Measurements from ENCODE around the gene BNIP5.
"Not testable (repeated sequence)": the region's sequence is repeated elsewhere in the genome, so short reads cannot be mapped to it uniquely, and the experiment has no call there.

The BNIP5 gene

GRCh38 chr6:36339146-36339545, 2.5 kb upstream of the BNIP5 start:
- Histone ChIP-seq H3K36me3 (no peaks in the 10 kb centered on the region), H3K27me3 (peaks cover 48% of the 10 kb centered on the region)

DNA sequence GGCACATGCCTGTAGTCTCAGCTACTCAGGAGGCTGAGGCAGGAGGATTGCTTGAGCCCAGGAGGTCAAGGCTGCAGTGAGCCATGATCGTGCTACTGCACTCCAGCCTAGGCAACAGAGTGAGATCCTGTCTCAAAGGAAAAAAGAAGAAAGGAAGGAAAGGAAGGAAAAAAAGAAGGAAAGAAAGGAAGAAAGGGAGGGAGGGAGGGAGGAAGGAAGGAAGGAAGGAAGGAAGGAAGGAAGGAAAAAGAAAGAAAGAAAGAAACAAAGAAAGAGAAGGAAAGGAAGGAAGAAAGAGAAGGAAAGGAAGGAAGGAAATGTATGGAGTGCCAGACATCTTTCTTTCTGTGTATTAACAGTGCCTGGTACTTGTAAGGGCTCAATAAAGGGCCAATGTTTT, 1.5 kb upstream of the BNIP5 start:
- H3K27me3 ChIP-seq = peaks cover 57% of the 10 kb centered on the region
- H3K27ac ChIP-seq; H3K9me3 ChIP-seq; H3K4me3 ChIP-seq (ENCODE audit: low read depth in 1 of 2, low read length in 1 of 2); H3K36me3 ChIP-seq; H3K4me1 ChIP-seq (ENCODE audit: control insufficient read depth in 1 of 2, insufficient read depth in 1 of 2, low read depth in 1 of 2, low read length in 1 of 2): not testable (repeated sequence)

More at GRCh38 chr6:36339146-36339545, 2.5 kb upstream of the BNIP5 start:
- H3K4me3 ChIP-seq (ENCODE audit: low read depth in 1 of 2, low read length in 1 of 2) = no peak overlapping the region
- H3K27ac ChIP-seq = no peak overlapping the region
- TF ChIP-seq, protein P1, sequence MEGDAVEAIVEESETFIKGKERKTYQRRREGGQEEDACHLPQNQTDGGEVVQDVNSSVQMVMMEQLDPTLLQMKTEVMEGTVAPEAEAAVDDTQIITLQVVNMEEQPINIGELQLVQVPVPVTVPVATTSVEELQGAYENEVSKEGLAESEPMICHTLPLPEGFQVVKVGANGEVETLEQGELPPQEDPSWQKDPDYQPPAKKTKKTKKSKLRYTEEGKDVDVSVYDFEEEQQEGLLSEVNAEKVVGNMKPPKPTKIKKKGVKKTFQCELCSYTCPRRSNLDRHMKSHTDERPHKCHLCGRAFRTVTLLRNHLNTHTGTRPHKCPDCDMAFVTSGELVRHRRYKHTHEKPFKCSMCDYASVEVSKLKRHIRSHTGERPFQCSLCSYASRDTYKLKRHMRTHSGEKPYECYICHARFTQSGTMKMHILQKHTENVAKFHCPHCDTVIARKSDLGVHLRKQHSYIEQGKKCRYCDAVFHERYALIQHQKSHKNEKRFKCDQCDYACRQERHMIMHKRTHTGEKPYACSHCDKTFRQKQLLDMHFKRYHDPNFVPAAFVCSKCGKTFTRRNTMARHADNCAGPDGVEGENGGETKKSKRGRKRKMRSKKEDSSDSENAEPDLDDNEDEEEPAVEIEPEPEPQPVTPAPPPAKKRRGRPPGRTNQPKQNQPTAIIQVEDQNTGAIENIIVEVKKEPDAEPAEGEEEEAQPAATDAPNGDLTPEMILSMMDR (IDR thresholded peaks at IDR 0.05) = no peak
- H3K4me1 ChIP-seq (ENCODE audit: control insufficient read depth in 1 of 2, insufficient read depth in 1 of 2, low read depth in 1 of 2, low read length in 1 of 2) = peaks cover 0 to 8% of the 10 kb centered on the region in 2 experiments
- no peaks in the 10 kb centered on the region for H3K9me3 ChIP-seq

DNA sequence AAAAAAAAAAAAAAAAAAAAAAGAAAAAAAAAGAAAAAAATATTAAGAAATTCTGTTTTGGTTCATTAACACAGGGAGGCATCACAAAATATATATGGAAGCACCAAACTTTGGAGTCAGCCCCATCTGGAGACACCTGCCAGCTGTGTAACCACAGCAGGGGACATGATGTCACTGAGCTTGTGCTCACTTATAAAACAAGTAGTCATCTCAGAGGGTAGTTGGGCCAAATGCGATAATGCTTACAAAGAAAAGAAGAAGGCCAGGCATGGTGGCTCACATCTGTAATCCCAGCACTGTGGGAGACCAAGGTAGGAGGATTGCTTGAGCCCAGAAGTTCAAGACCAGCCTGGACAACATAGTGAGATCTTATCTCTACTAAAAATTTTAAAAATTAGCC, 1.1 kb upstream of the BNIP5 start:
- H3K9me3 ChIP-seq = no peaks in the 10 kb centered on the region
- H3K27me3 ChIP-seq = peaks cover 61% of the 10 kb centered on the region
- no peak overlapping the region for H3K27ac ChIP-seq
- H3K36me3 ChIP-seq = no peaks in the 10 kb centered on the region
- H3K4me1 ChIP-seq (ENCODE audit: control insufficient read depth in 1 of 2, insufficient read depth in 1 of 2, low read depth in 1 of 2, low read length in 1 of 2) = peaks cover 0 to 8% of the 10 kb centered on the region in 2 experiments
- no peak overlapping the region for H3K4me3 ChIP-seq (ENCODE audit: low read depth in 1 of 2, low read length in 1 of 2)
- TF ChIP-seq, protein P1 (IDR thresholded peaks at IDR 0.05) = no peak

- TF ChIP-seq, protein P1 (IDR thresholded peaks at IDR 0.05) = no peak
- H3K4me1 ChIP-seq (ENCODE audit: control insufficient read depth in 1 of 2, insufficient read depth in 1 of 2, low read depth in 1 of 2, low read length in 1 of 2) = peaks cover 0 to 8% of the 10 kb centered on the region in 2 experiments
- no peaks in the 10 kb centered on the region for H3K9me3 ChIP-seq
- no peaks in the 10 kb centered on the region for H3K36me3 ChIP-seq
- no peak overlapping the region for H3K27ac ChIP-seq
- peaks cover 64% of the 10 kb centered on the region for H3K27me3 ChIP-seq
- H3K4me3 ChIP-seq (ENCODE audit: low read depth in 1 of 2, low read length in 1 of 2) = no peak overlapping the region
Observed at GRCh38 chr6:36336208-36336710, 429 bp downstream of the BNIP5 start.

- H3K4me1 ChIP-seq (ENCODE audit: control insufficient read depth in 1 of 2, insufficient read depth in 1 of 2, low read depth in 1 of 2, low read length in 1 of 2) = peaks cover 0 to 1% of the 10 kb centered on the region in 2 experiments
- no peaks in the 10 kb centered on the region for H3K9me3 ChIP-seq
- no peak overlapping the region for H3K27ac ChIP-seq
- peaks cover 62% of the 10 kb centered on the region for H3K27me3 ChIP-seq
- no peaks in the 10 kb centered on the region for H3K36me3 ChIP-seq
- TF ChIP-seq, protein P1 (IDR thresholded peaks at IDR 0.05) = no peak
- no peak overlapping the region for H3K4me3 ChIP-seq (ENCODE audit: low read depth in 1 of 2, low read length in 1 of 2)
Observed at GRCh38 chr6:36335465-36336207, 1.1 kb downstream of the BNIP5 start.

DNA sequence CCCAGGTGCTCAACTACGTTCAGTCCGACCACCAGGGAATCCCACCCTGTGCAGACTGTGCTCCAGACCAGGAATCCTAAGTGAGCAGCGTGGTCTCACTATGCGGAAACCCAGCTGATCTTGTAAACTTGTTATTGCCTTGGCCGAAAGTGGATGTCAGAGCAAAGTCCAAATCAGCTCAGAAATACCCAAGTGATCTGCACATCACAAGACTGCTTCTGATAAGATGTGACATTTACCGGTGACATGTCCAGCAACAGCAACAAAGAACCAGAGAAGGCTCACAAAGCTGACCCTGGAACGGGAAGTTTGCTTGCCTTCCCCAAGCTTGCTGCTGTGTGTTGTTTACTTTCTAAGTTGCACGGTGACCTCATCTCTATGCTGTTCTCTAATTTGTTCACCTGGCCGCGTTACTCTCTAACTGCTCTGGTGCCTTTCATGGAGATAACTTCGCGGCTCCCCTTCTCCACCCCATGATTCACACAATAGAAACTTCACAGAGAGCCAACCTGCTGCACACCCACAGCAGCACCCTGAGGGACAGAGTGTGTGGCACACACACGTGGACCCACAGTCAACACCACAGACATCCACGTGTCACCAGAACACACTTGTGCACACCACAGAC, 1.7 kb downstream of the BNIP5 start:
- no peaks in the 10 kb centered on the region for H3K4me1 ChIP-seq (ENCODE audit: control insufficient read depth in 1 of 2, insufficient read depth in 1 of 2, low read depth in 1 of 2, low read length in 1 of 2)
- TF ChIP-seq, protein P1 (IDR thresholded peaks at IDR 0.05) = no peak
- peaks cover 55% of the 10 kb centered on the region for H3K27me3 ChIP-seq

More for the DNA sequence above, 1.7 kb downstream of the BNIP5 start:
- Histone ChIP-seq H3K36me3 (no peaks in the 10 kb centered on the region), H3K27ac (no peak overlapping the region), H3K4me3 (ENCODE audit: low read depth in 1 of 2, low read length in 1 of 2) (no peak overlapping the region), H3K9me3 (no peaks in the 10 kb centered on the region)

Data from neutrophil (primary cell).